A673 (cell line): ENCODE measurements around the gene SEMA5A.

ENCODE experiments used
- EZH2 ChIP-seq: fragments of 200-600 bp; sonication (generic); IDR thresholded peaks from 2 replicates; pipeline ENCODE4 v1.6.1; 2017; ENCODE audit warnings: borderline replicate concordance, low read depth, mild to moderate bottlenecking, mixed read lengths, antibody characterized with exemption, low read length; ENCODE audit not compliant: poor library complexity, severe bottlenecking
- TF ChIP-seq, protein P1 (sequence below): fragments of 300-800, 200-600 bp; sonication (generic); conservative IDR thresholded peaks from 2 replicates; pipeline ENCODE4 v1.5.1; 2017; ENCODE audit warnings: low read depth, mild to moderate bottlenecking, antibody characterized with exemption, low read length, moderate library complexity, mixed read lengths

DNA sequence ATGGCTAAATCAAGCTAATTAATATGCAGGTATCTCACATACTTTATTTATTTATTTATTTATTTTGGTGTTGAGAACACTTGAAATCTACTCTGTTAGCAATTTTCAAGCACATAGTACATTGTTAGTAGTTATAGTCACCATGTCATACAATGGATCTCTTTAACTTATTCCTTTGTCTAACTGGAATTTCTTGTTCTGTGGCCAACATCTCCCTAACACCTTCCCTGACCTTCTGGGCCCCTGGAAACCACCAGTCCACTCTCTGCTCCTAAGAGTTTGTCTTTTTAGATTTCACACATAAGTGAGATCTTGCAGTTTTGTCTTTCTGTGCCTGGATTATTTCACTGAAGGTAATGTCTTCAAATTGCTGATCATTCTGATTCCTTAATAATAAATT lies 229.1 kb downstream of the SEMA5A start:
- TF ChIP-seq EZH2, result no peak
- TF ChIP-seq, protein P1, sequence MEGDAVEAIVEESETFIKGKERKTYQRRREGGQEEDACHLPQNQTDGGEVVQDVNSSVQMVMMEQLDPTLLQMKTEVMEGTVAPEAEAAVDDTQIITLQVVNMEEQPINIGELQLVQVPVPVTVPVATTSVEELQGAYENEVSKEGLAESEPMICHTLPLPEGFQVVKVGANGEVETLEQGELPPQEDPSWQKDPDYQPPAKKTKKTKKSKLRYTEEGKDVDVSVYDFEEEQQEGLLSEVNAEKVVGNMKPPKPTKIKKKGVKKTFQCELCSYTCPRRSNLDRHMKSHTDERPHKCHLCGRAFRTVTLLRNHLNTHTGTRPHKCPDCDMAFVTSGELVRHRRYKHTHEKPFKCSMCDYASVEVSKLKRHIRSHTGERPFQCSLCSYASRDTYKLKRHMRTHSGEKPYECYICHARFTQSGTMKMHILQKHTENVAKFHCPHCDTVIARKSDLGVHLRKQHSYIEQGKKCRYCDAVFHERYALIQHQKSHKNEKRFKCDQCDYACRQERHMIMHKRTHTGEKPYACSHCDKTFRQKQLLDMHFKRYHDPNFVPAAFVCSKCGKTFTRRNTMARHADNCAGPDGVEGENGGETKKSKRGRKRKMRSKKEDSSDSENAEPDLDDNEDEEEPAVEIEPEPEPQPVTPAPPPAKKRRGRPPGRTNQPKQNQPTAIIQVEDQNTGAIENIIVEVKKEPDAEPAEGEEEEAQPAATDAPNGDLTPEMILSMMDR, result no peak
